Dermis lymphatic vessel endothelial cell (primary cell): ENCODE data around the gene OLFM4. TPM values are rescaled to one million over a fixed set of nuclear protein-coding genes. Genes with fewer than 3 reads are reported as not detected.

ENCODE experiments used
- total RNA-seq: library from RNA; depleted of rRNA; stranded (reverse); fragments of >200 nt; gene quantifications from 2 replicates; pipeline ENCODE4 v1.2.1, GENCODE V29; 2014

OLFM4 gene, protein sequence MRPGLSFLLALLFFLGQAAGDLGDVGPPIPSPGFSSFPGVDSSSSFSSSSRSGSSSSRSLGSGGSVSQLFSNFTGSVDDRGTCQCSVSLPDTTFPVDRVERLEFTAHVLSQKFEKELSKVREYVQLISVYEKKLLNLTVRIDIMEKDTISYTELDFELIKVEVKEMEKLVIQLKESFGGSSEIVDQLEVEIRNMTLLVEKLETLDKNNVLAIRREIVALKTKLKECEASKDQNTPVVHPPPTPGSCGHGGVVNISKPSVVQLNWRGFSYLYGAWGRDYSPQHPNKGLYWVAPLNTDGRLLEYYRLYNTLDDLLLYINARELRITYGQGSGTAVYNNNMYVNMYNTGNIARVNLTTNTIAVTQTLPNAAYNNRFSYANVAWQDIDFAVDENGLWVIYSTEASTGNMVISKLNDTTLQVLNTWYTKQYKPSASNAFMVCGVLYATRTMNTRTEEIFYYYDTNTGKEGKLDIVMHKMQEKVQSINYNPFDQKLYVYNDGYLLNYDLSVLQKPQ
- 0.11 and 0.17 TPM in 2 replicates for total RNA-seq

DNA sequence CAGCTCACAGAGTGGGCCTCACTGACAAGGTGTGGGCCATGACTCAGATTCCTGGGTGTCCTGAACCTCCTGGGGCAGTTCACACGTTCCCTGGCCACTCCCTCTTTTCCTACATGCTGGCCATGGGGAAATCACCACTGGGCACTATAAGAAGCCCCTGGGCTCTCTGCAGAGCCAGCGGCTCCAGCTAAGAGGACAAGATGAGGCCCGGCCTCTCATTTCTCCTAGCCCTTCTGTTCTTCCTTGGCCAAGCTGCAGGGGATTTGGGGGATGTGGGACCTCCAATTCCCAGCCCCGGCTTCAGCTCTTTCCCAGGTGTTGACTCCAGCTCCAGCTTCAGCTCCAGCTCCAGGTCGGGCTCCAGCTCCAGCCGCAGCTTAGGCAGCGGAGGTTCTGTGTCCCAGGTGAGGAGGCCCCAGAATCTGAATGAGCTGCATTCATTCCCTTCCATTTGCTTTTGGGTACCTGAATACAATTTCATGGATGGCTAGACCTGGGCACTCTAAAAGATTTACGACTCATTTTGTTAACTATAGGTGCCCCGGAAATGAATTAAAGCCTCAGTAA lies at the start of gene OLFM4:
OLFM4 (plus strand) TSS at position 177 of the 567 bp plus-strand sequence; CDS start at position 201, 24 bp downstream.

Other genes starting within 250 kb of the OLFM4 start
- under 0.01 TPM in 1 of 2 replicates, not detected in the other for gene PCDH8, start 180.2 kb upstream of the OLFM4 start, total RNA-seq